NCI-H2107 treated with DMSO at 0.1 percent for 48 hours (cell line): ENCODE results near the gene RBM24.

Source experiments
- DNase-seq: peaks from one replicate; lab custom pipeline; 2025; ENCODE audit not compliant: unreplicated experiment; lab: John Stamatoyannopoulos, UW

The RBM24 gene

GRCh38 chr6:17281100-17281496 lies at the start of gene RBM24:
Gene RBM24 (plus strand): TSS chr6:17281361. CDS start chr6:17281582, 221 bp downstream.
- no peak for DNase-seq

- no peak for DNase-seq
Measured at GRCh38 chr6:17233531-17233930, 47.6 kb upstream of the RBM24 start.

- DNase-seq = no peak
Measured at GRCh38 chr6:17237246-17237645, 43.9 kb upstream of the RBM24 start.

GRCh38 chr6:17239260-17239659 lies 41.9 kb upstream of the RBM24 start:
- no peak for DNase-seq

GRCh38 chr6:17240803-17241500 lies 40.2 kb upstream of the RBM24 start:
- no peak for DNase-seq

GRCh38 chr6:17242087-17242486 lies 39.1 kb upstream of the RBM24 start:
- no peak for DNase-seq

- no peak for DNase-seq
Measured at GRCh38 chr6:17250237-17250636, 30.9 kb upstream of the RBM24 start.

GRCh38 chr6:17251953-17252352 lies 29.2 kb upstream of the RBM24 start:
- no peak for DNase-seq

GRCh38 chr6:17258749-17259148 lies 22.4 kb upstream of the RBM24 start:
- DNase-seq = no peak

- DNase-seq = no peak
Measured at GRCh38 chr6:17265570-17265969, 15.6 kb upstream of the RBM24 start.

GRCh38 chr6:17267566-17267965 lies 13.6 kb upstream of the RBM24 start:
- DNase-seq = no peak

GRCh38 chr6:17268114-17268513 lies 13.0 kb upstream of the RBM24 start:
- no peak for DNase-seq

GRCh38 chr6:17269840-17270239 lies 11.3 kb upstream of the RBM24 start:
- DNase-seq = no peak

GRCh38 chr6:17271628-17272027 lies 9.5 kb upstream of the RBM24 start:
- DNase-seq = no peak

- no peak for DNase-seq
Measured at GRCh38 chr6:17276766-17277165, 4.4 kb upstream of the RBM24 start.

GRCh38 chr6:17277256-17277655 lies 3.9 kb upstream of the RBM24 start:
- DNase-seq = no peak

GRCh38 chr6:17278289-17279063 lies 2.7 kb upstream of the RBM24 start:
- no peak for DNase-seq

GRCh38 chr6:17280138-17280537 lies 1.0 kb upstream of the RBM24 start:
- DNase-seq = no peak

- DNase-seq = no peak
Measured at GRCh38 chr6:17280552-17281090, 540 bp upstream of the RBM24 start.

GRCh38 chr6:17281497-17282481 lies 628 bp downstream of the RBM24 start:
- no peak for DNase-seq

- no peak for DNase-seq
Measured at GRCh38 chr6:17283074-17283473, 1.9 kb downstream of the RBM24 start.
